ENCODE data around the gene RGR.

RGR gene

DNA sequence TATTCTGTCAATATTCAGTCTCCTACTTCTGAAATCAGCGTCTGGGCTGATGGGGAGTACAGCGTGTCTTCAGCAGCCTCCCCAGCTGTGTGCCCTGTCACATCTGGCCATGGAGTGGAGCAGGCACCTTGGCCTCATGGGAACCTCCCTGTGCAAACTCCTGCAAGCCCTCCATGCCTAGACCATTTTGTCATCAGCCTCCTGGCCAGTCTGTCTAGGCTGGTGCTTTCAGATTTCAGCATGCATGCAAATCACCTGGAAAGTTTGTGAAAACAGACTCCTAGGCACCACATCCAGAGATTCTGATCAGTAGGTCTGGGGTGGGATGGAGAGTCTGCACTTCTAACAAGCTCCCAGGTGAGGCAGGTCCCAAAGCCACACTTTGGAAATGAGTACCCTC lies 57.4 kb downstream of the RGR start:
- DNase-seq = no peak

DNA sequence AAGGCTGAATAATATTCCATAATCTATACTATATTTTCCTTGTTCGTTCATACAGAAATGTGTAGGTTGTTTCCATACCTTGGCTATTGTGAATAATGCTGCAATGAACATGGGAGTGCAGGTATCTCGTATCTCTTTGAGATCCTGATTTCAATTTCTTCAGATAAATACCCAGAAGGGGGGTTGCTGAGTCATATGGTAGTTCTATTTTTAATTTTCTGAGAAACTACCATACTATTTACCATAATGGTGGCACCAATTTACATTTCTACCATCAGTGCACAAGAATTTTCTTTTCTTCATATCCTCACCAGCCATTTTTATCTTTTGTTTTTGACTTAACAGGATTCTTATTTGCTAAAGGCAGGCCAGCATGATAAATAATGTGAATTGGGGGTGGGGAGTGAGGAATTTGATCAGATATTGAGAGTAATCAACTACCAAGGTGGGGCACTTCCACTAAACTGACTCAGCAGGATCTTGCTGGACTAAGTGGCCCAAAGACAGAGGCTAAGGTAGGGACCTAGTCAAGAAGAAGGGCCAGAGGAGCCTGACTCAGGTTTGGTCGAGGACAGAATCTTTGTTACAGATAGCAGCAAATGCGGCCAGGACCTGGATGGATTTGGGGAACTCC lies 62.0 kb downstream of the RGR start:
- DNase-seq = no peak

DNA sequence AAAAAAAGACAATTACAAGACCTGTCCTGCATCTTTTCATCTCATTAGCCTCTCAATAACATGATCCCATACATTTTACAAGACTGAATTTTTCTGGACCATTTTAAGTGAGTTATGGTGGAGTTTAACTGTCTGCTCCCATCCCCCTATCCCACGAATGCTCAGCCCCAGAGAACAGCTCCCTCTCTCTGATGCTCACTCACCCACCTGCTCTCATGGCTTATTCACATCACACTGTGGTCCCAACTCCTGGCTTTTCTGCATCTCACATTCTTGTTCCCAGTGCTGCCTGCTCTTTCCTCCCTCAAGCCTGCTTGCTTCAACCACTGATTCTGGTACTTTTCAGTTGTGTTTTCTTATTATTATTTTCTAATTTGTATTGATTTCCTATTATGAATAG lies 63.2 kb downstream of the RGR start:
- no peak for DNase-seq

DNA sequence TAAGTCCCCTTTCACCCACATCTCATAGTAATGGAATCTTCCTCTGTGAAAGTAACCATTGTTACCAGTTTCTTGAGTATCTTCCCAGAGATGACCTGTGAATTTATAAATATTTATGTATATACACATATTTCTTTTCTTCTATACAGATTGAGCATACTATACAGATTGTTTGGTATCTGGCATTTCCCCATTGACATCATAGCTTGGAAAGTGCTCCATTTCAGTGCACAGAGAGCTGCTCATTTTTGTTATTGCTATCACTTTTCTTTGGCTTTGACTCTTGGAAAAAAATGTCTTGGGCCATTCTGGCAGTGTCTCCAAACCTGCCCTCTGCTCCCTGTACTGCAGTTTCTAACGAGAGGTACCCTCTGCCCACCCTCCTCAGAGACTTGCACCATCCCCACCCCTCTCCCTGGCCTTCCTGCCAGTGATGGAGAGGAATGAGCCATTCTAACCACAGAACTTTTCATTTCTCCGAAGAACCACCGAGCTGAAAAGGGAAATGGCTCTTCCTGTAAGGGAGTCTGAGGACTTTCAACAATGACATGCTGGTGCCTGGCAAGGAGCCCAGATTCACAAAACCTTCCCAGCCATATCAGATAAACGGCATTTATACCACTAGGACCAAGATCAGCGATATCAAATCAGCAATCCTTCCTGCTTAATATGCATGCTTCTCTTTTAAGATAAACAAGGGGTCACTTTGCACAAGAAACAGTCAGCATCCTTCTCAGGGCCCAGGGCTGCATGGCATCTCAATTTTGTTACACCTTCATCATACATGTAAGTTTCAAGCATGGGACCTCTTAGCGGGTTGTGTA lies 63.8 kb downstream of the RGR start:
- DNase-seq = peak; percentile 45 to 60
